ENCODE measurements around the gene ADAP1. TPM values are rescaled to one million over a fixed set of nuclear protein-coding genes. Genes with fewer than 3 reads are reported as not detected.

Gene ADAP1
- total and polyA plus RNA-seq, 2 experiments from 2014 or later: 0.24 to 1.1 TPM

- Histone ChIP-seq H3K4me3 (no peak overlapping the region), H3K4me1 (ENCODE audit: insufficient read depth) (0 out of 2 replicates have a peak, but pooled peaks cover 3% of the 10 kb centered on the region), H2AFZ (no peak overlapping the region), H4K20me1 (ENCODE audit: insufficient read depth) (no peaks in the 10 kb centered on the region), H3F3A (ENCODE audit: insufficient read depth) (no peaks in the 10 kb centered on the region), H3K27me3 (replicated peaks; ENCODE audit: insufficient read depth) (no peaks in the 10 kb centered on the region), H3K79me2 (ENCODE audit: insufficient read depth) (no peaks in the 10 kb centered on the region), H3K36me3 (ENCODE audit: low read depth) (no peaks in the 10 kb centered on the region), H3K9ac (no peak overlapping the region), H3K9me3 (ENCODE audit: low read depth) (no peaks in the 10 kb centered on the region), H3K27ac (no peak overlapping the region), H3K4me2 (ENCODE audit: unreplicated experiment) (no peak overlapping the region), H3K9me2 (ENCODE audit: insufficient read depth) (no peaks in the 10 kb centered on the region)
- DNase-seq: peak; percentile 23
- in situ Hi-C loops (cut with MboI): loop anchor here (5.0 kb wide), 1 partner anchor 70 kb away; no protein-coding TSS in a partner anchor
- 15 to 22% methylated on average over 21 to 33 of the region's 34 CpGs for WGBS, 2 experiments (ENCODE audit: low coverage in 1 of 2, low lambda C conversion rate in 2 of 2, missing lambda C conversion rate in 2 of 2)
- no peak for TF ChIP-seq EZH2 (IDR thresholded peaks at IDR 0.05; ENCODE audit: insufficient read depth, poor library complexity, severe bottlenecking)
- TF ChIP-seq EZH2phosphoT487 (IDR thresholded peaks at IDR 0.05; ENCODE audit: insufficient read depth, low read depth): no peak
Measured at GRCh38 chr7:991729-992656, 37.5 kb upstream of the ADAP1 start.

- Histone ChIP-seq H3K27ac (no peak overlapping the region), H3K9me2 (ENCODE audit: insufficient read depth) (no peaks in the 10 kb centered on the region), H3K36me3 (ENCODE audit: low read depth) (no peaks in the 10 kb centered on the region), H3K4me3 (no peak overlapping the region), H3K9ac (no peak overlapping the region), H3K4me1 (ENCODE audit: insufficient read depth) (0 out of 2 replicates have a peak, but pooled peaks cover 3% of the 10 kb centered on the region), H3K4me2 (ENCODE audit: unreplicated experiment) (no peak overlapping the region), H2AFZ (no peak overlapping the region), H4K20me1 (ENCODE audit: insufficient read depth) (no peaks in the 10 kb centered on the region), H3K27me3 (replicated peaks; ENCODE audit: insufficient read depth) (no peaks in the 10 kb centered on the region), H3F3A (ENCODE audit: insufficient read depth) (no peaks in the 10 kb centered on the region), H3K79me2 (ENCODE audit: insufficient read depth) (no peaks in the 10 kb centered on the region), H3K9me3 (ENCODE audit: low read depth) (no peaks in the 10 kb centered on the region)
- TF ChIP-seq EZH2phosphoT487 (IDR thresholded peaks at IDR 0.05; ENCODE audit: insufficient read depth, low read depth): no peak
- no peak for TF ChIP-seq EZH2 (IDR thresholded peaks at IDR 0.05; ENCODE audit: insufficient read depth, poor library complexity, severe bottlenecking)
- DNase-seq: no peak
- 37 to 51% methylated on average over 26 to 35 of the region's 35 CpGs for WGBS, 2 experiments (ENCODE audit: low coverage in 1 of 2, low lambda C conversion rate in 2 of 2, missing lambda C conversion rate in 2 of 2)
- in situ Hi-C loops (cut with MboI): loop anchor here (5.0 kb wide), 1 partner anchor 71 kb away; no protein-coding TSS in a partner anchor
Measured at GRCh38 chr7:990933-991728, 36.7 kb upstream of the ADAP1 start.

GRCh38 chr7:990352-990932 lies 36.0 kb upstream of the ADAP1 start:
- Histone ChIP-seq H3K4me3 (no peak overlapping the region), H3K4me2 (ENCODE audit: unreplicated experiment) (no peak overlapping the region), H3K9me2 (ENCODE audit: insufficient read depth) (no peaks in the 10 kb centered on the region), H3K36me3 (ENCODE audit: low read depth) (no peaks in the 10 kb centered on the region), H3F3A (ENCODE audit: insufficient read depth) (no peaks in the 10 kb centered on the region), H2AFZ (no peak overlapping the region), H4K20me1 (ENCODE audit: insufficient read depth) (no peaks in the 10 kb centered on the region), H3K9ac (no peak overlapping the region), H3K27me3 (replicated peaks; ENCODE audit: insufficient read depth) (0 out of 2 replicates have a peak, but pooled peaks cover 2% of the 10 kb centered on the region), H3K9me3 (ENCODE audit: low read depth) (no peaks in the 10 kb centered on the region), H3K4me1 (ENCODE audit: insufficient read depth) (0 out of 2 replicates have a peak, but pooled peaks cover 3% of the 10 kb centered on the region), H3K27ac (no peak overlapping the region), H3K79me2 (ENCODE audit: insufficient read depth) (no peaks in the 10 kb centered on the region)
- 41 to 49% methylated on average over 26 to 36 of the region's 36 CpGs for WGBS, 2 experiments (ENCODE audit: low coverage in 1 of 2, low lambda C conversion rate in 2 of 2, missing lambda C conversion rate in 2 of 2)
- DNase-seq: no peak
- TF ChIP-seq EZH2 (IDR thresholded peaks at IDR 0.05; ENCODE audit: insufficient read depth, poor library complexity, severe bottlenecking) (no peak), EZH2phosphoT487 (IDR thresholded peaks at IDR 0.05; ENCODE audit: insufficient read depth, low read depth) (no peak)
- in situ Hi-C loops (cut with MboI): loop anchor here (5.0 kb wide), 1 partner anchor 72 kb away; no protein-coding TSS in a partner anchor
